A673 (cell line): ENCODE results near the gene CYSTM1.

Experiments
- CTCF ChIP-seq: fragments of 300-800, 200-600 bp; sonication (generic); conservative IDR thresholded peaks from 2 replicates; pipeline ENCODE4 v1.5.1; 2017; ENCODE audit warnings: low read depth, mild to moderate bottlenecking, antibody characterized with exemption, low read length, moderate library complexity, mixed read lengths
- EZH2 ChIP-seq: fragments of 200-600 bp; sonication (generic); IDR thresholded peaks from 2 replicates; pipeline ENCODE4 v1.6.1; 2017; ENCODE audit warnings: borderline replicate concordance, low read depth, mild to moderate bottlenecking, mixed read lengths, antibody characterized with exemption, low read length; ENCODE audit not compliant: poor library complexity, severe bottlenecking

- TF ChIP-seq CTCF (no peak), EZH2 (no peak)
These were observed 92.2 kb downstream of the CYSTM1 start for GRCh38 chr5:140267201-140267540.
